KMS-11 (cell line): ENCODE data around the gene TM9SF4.

Experiments used
- H2AFZ ChIP-seq: fragments of 200-600 bp; sonication (generic); 2 replicates; pipeline ENCODE4 v1.6.1; 2016; ENCODE audit warnings: antibody characterized with exemption, mixed run types, low read depth
- H3K27ac ChIP-seq: fragments of 200-600 bp; sonication (generic); 2 replicates; pipeline ENCODE4 v1.6.1; 2016; ENCODE audit warnings: mild to moderate bottlenecking, mixed run types
- H3K27me3 ChIP-seq: fragments of 200-600 bp; sonication (generic); 2 replicates; pipeline ENCODE4 v1.6.1; 2017; ENCODE audit warnings: mild to moderate bottlenecking, low read depth, mixed run types, moderate library complexity; ENCODE audit not compliant: insufficient read depth
- H3K36me3 ChIP-seq: fragments of 200-600 bp; sonication (generic); 2 replicates; pipeline ENCODE4 v1.6.1; 2017; ENCODE audit warnings: mild to moderate bottlenecking, mixed run types; ENCODE audit not compliant: insufficient read depth
- H3K4me1 ChIP-seq: fragments of 200-600 bp; sonication (generic); 2 replicates; pipeline ENCODE4 v1.6.1; 2016; ENCODE audit warnings: mild to moderate bottlenecking, low read depth, mixed run types; ENCODE audit not compliant: poor library complexity, severe bottlenecking
- H3K4me2 ChIP-seq: fragments of 200-600 bp; sonication (generic); 2 replicates; pipeline ENCODE4 v1.7.0; 2016; ENCODE audit warnings: mild to moderate bottlenecking, mixed run types
- H3K4me3 ChIP-seq: fragments of 200-600 bp; sonication (generic); IDR thresholded peaks from 2 replicates; pipeline ENCODE4 v1.6.1; 2017; ENCODE audit warnings: low read depth, low read length, mixed read lengths; ENCODE audit not compliant: insufficient read depth
- H3K79me2 ChIP-seq: fragments of 200-600 bp; sonication (generic); 2 replicates; pipeline ENCODE4 v1.6.1; 2016; ENCODE audit warnings: low read depth, mixed run types; ENCODE audit not compliant: insufficient read depth
- H3K9ac ChIP-seq: fragments of 200-600 bp; sonication (generic); 2 replicates; pipeline ENCODE4 v1.6.1; 2016; ENCODE audit warnings: mild to moderate bottlenecking, mixed run types
- H4K20me1 ChIP-seq: fragments of 200-600 bp; sonication (generic); 2 replicates; pipeline ENCODE4 v1.6.1; 2016; ENCODE audit warnings: mild to moderate bottlenecking, mixed run types; ENCODE audit not compliant: insufficient read depth
- TF ChIP-seq, protein P1 (sequence below): fragments of 200-600 bp; sonication (generic); conservative IDR thresholded peaks from 2 replicates; pipeline ENCODE4 v1.6.1; 2017; ENCODE audit warnings: low read depth, mild to moderate bottlenecking, antibody characterized with exemption, low read length, moderate library complexity, mixed read lengths

The TM9SF4 gene

GRCh38 chr20:32205843-32206759 lies 96.6 kb downstream of the TM9SF4 start:
- TF ChIP-seq, protein P1, sequence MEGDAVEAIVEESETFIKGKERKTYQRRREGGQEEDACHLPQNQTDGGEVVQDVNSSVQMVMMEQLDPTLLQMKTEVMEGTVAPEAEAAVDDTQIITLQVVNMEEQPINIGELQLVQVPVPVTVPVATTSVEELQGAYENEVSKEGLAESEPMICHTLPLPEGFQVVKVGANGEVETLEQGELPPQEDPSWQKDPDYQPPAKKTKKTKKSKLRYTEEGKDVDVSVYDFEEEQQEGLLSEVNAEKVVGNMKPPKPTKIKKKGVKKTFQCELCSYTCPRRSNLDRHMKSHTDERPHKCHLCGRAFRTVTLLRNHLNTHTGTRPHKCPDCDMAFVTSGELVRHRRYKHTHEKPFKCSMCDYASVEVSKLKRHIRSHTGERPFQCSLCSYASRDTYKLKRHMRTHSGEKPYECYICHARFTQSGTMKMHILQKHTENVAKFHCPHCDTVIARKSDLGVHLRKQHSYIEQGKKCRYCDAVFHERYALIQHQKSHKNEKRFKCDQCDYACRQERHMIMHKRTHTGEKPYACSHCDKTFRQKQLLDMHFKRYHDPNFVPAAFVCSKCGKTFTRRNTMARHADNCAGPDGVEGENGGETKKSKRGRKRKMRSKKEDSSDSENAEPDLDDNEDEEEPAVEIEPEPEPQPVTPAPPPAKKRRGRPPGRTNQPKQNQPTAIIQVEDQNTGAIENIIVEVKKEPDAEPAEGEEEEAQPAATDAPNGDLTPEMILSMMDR, result no peak
- peaks cover 7% of the 10 kb centered on the region; the same call in 1 of the 2 replicates for H3K36me3 ChIP-seq

DNA sequence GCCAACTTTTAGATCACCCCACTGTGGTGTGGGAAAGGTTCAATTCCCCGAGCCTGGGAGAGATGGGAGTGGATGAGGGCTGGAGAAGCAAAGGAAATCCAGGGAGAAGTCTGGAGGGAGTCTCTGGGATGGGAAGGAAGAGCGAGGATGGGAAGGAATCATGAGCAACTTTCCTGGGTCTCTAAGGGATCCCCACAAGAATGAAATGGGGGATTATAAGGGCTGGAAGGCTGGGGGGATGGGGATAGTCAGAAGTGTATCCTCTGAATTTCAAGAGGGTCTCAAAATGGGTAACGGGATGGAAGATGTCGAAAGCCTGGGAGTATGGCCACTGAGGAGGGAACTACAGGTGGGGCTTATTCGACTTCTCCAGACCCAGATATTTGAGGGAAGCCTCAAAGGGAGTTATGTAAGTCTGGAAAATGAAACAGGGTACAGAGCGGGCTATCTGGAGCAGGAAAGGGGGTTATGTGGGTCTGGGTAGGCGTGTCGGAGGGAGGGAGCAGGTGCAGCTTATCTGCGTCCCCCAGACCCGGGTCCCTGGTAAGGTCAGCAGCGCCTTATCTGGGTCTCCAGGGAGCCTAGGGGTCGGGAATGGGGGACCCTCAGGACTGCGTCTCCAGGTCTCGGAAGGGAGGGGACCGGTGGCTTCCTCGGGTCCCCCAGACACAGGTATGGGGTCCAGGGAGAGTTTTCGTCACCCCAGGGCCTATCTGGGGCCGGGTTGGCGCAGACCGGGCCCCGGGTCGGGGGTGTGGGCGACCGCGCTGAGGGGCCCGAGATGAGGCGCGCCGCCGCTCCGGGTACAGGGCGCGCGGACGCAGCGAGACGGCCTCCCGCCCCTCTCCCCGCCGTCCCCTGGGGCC lies 97.5 kb downstream of the TM9SF4 start:
- Histone ChIP-seq H2AFZ (peak overlapping the region; percentile 70), H3K79me2 (peaks cover 77% of the 10 kb centered on the region), H3K9ac (peak overlapping the region; percentile 95), H3K27me3 (no peaks in the 10 kb centered on the region), H3K4me3 (no peak overlapping the region), H3K4me2 (peak overlapping the region; percentile 95), H3K27ac (peak overlapping the region; percentile 42), H3K4me1 (peaks cover 49% of the 10 kb centered on the region), H3K36me3 (no peaks in the 10 kb centered on the region), H4K20me1 (peaks cover 6% of the 10 kb centered on the region; the same call in 1 of the 2 replicates)
- TF ChIP-seq, protein P1, result no peak

More at GRCh38 chr20:32205843-32206759, 96.6 kb downstream of the TM9SF4 start:
- H2AFZ ChIP-seq, result no peak overlapping the region
- H3K4me1 ChIP-seq, result peaks cover 49% of the 10 kb centered on the region
- no peak overlapping the region for H3K27ac ChIP-seq
- H4K20me1 ChIP-seq, result peaks cover 6% of the 10 kb centered on the region; the same call in 1 of the 2 replicates
- H3K27me3 ChIP-seq, result no peaks in the 10 kb centered on the region
- no peak overlapping the region for H3K4me3 ChIP-seq
- peak overlapping the region; percentile 95; the same call in 1 of the 2 replicates for H3K9ac ChIP-seq
- H3K79me2 ChIP-seq, result peaks cover 81% of the 10 kb centered on the region
- H3K4me2 ChIP-seq, result peak overlapping the region; percentile 95

DNA sequence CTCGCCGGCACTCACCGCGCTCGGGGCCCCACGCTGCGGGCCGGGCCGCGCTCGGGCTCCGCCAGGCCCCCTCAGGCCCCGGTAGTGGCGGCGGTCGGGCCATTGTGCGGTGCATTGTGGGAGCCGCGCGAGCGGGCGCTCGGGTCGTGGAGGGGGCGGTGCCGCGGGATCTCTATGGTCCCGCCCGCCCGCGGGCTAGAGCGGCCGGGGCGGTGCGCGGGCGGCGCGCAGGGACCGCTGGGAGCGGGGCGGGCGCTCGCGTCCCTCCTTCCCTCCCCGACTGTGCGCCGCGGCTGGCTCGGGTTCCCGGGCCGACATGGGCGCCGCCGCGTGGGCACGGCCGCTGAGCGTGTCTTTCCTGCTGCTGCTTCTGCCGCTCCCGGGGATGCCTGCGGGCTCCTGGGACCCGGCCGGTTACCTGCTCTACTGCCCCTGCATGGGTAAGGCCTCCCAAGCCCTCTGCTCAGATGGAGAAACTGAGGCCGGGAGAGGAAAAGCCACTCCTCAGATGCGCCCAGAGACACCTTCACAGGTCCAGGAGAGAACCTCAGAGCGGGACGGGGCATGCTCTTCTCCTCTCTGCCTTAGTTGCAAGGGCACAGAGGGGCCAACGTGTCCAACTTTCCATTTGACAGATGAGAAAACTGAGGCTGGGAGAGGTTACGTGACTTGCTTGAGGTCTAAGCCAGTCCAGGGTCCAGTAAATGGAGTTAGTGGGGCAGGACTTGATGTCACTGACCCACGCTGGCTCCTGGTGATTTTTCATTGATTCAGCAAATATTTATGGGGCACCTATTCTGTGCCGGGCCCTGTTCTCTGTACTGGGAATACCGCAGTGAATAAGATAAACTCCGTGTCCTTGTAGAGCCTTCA lies 98.3 kb downstream of the TM9SF4 start, which contains the start of the genes PLAGL2 and POFUT1:
Gene PLAGL2, minus strand, starts transcription at position 118 of the 873 bp plus-strand sequence. CDS start 5,565 bp downstream, outside the sequence.
Gene POFUT1, plus strand, starts transcription at position 255 of the 873 bp plus-strand sequence. Its CDS starts 62 bp downstream, at position 317.
- Histone ChIP-seq H3K4me1 (peaks cover 49% of the 10 kb centered on the region), H3K9ac (peak within 1 kb of the TSS; percentile 95), H3K36me3 (no peaks in the 10 kb centered on the region), H3K27me3 (no peaks in the 10 kb centered on the region), H3K4me2 (peak within 1 kb of the TSS; percentile 97), H3K4me3 (no peak within 1 kb of the TSS), H4K20me1 (peaks cover 5% of the 10 kb centered on the region; the same call in 1 of the 2 replicates), H3K79me2 (peaks cover 69% of the 10 kb centered on the region), H3K27ac (peak within 1 kb of the TSS; percentile 54), H2AFZ (peak within 1 kb of the TSS; percentile 84)
- TF ChIP-seq, protein P1, result 0 out of 2 replicates have a peak, but pooled peaks have one; percentile 23
